HUES6 (cell line): ENCODE measurements around the gene HOXA13.

Experiments
- H3K27ac ChIP-seq: 2 replicates; pipeline ENCODE4 v1.7.0; 2013; ENCODE audit warnings: low read depth, mild to moderate bottlenecking, low read length, inconsistent platforms
- H3K27me3 ChIP-seq: 2 replicates; pipeline ENCODE4 v1.6.1; 2013; ENCODE audit warnings: low read length; ENCODE audit not compliant: control insufficient read depth, insufficient read depth
- H3K36me3 ChIP-seq: 2 replicates; pipeline ENCODE4 v1.6.1; 2013; ENCODE audit warnings: low read length; ENCODE audit not compliant: control insufficient read depth, insufficient read depth
- H3K4me1 ChIP-seq: 2 replicates; pipeline ENCODE4 v1.6.1; 2013; ENCODE audit warnings: low read length; ENCODE audit not compliant: control insufficient read depth, insufficient read depth
- H3K4me3 ChIP-seq: 2 replicates; pipeline ENCODE4 v1.5.1; 2013; ENCODE audit warnings: low read depth, low read length
- H3K9ac ChIP-seq: one replicate; pipeline ENCODE4 v1.6.1; 2013; ENCODE audit warnings: mild to moderate bottlenecking, low read length
- H3K9me3 ChIP-seq: 2 replicates; pipeline ENCODE4 v1.6.1; 2013; ENCODE audit warnings: low read depth, low read length; ENCODE audit not compliant: control insufficient read depth, insufficient read depth

The HOXA13 gene

GRCh38 chr7:27157702-27158431 is 42.0 kb downstream of the HOXA13 start:
- Histone ChIP-seq H3K9me3 (no peaks in the 10 kb centered on the region; the same call in 1 of the 2 replicates), H3K27ac (no peak overlapping the region), H3K27me3 (peaks cover 100% of the 10 kb centered on the region), H3K4me1 (peaks cover 14% of the 10 kb centered on the region; the same call in 1 of the 2 replicates), H3K4me3 (no peak overlapping the region), H3K9ac (no peak overlapping the region), H3K36me3 (no peaks in the 10 kb centered on the region)

GRCh38 chr7:27156916-27157701 is 42.8 kb downstream of the HOXA13 start:
- Histone ChIP-seq H3K27me3 (peaks cover 100% of the 10 kb centered on the region), H3K27ac (no peak overlapping the region), H3K9ac (peak overlapping the region; percentile 66), H3K4me1 (peaks cover 14% of the 10 kb centered on the region; the same call in 1 of the 2 replicates), H3K36me3 (no peaks in the 10 kb centered on the region), H3K9me3 (no peaks in the 10 kb centered on the region; the same call in 1 of the 2 replicates), H3K4me3 (peak overlapping the region; percentile 37; the same call in 1 of the 2 replicates)

GRCh38 chr7:27156508-27156898 is 43.4 kb downstream of the HOXA13 start, which contains the start of gene HOXA7:
Gene HOXA7 (minus strand): TSS chr7:27156675. CDS start chr7:27156545, 130 bp downstream.
- H3K9ac ChIP-seq, result peak within 1 kb of the TSS; percentile 75
- H3K27me3 ChIP-seq, result peaks cover 100% of the 10 kb centered on the region

GRCh38 chr7:27155816-27156507 is 43.9 kb downstream of the HOXA13 start:
- peak overlapping the region; percentile 59 for H3K4me3 ChIP-seq
- H3K27me3 ChIP-seq, result peaks cover 100% of the 10 kb centered on the region
- no peak overlapping the region for H3K27ac ChIP-seq

More at GRCh38 chr7:27156508-27156898, 43.4 kb downstream of the HOXA13 start, which contains the start of gene HOXA7:
- H3K4me1 ChIP-seq, result peaks cover 19% of the 10 kb centered on the region; the same call in 1 of the 2 replicates
- H3K27ac ChIP-seq, result no peak within 1 kb of the TSS
- H3K9me3 ChIP-seq, result no peaks in the 10 kb centered on the region; the same call in 1 of the 2 replicates
- no peaks in the 10 kb centered on the region for H3K36me3 ChIP-seq
- peak within 1 kb of the TSS; percentile 59 for H3K4me3 ChIP-seq

GRCh38 chr7:27154901-27155815 is 44.7 kb downstream of the HOXA13 start:
- H3K9ac ChIP-seq, result peak overlapping the region; percentile 75
- peaks cover 100% of the 10 kb centered on the region for H3K27me3 ChIP-seq
- no peak overlapping the region for H3K27ac ChIP-seq
- H3K36me3 ChIP-seq, result no peaks in the 10 kb centered on the region
- no peaks in the 10 kb centered on the region; the same call in 1 of the 2 replicates for H3K9me3 ChIP-seq
- H3K4me1 ChIP-seq, result peaks cover 20% of the 10 kb centered on the region; the same call in 1 of the 2 replicates
- peak overlapping the region; percentile 59 for H3K4me3 ChIP-seq

More at GRCh38 chr7:27155816-27156507, 43.9 kb downstream of the HOXA13 start:
- Histone ChIP-seq H3K36me3 (no peaks in the 10 kb centered on the region), H3K4me1 (peaks cover 22% of the 10 kb centered on the region; the same call in 1 of the 2 replicates), H3K9me3 (no peaks in the 10 kb centered on the region; the same call in 1 of the 2 replicates), H3K9ac (peak overlapping the region; percentile 75)

GRCh38 chr7:27154369-27154768 is 45.5 kb downstream of the HOXA13 start:
- peak overlapping the region; percentile 75 for H3K9ac ChIP-seq
- no peak overlapping the region for H3K4me3 ChIP-seq
- peaks cover 100% of the 10 kb centered on the region for H3K27me3 ChIP-seq
- H3K36me3 ChIP-seq, result no peaks in the 10 kb centered on the region
- H3K9me3 ChIP-seq, result no peaks in the 10 kb centered on the region; the same call in 1 of the 2 replicates
- H3K27ac ChIP-seq, result no peak overlapping the region
- H3K4me1 ChIP-seq, result peaks cover 20% of the 10 kb centered on the region; the same call in 1 of the 2 replicates

GRCh38 chr7:27153526-27153925 is 46.4 kb downstream of the HOXA13 start:
- Histone ChIP-seq H3K27me3 (peaks cover 100% of the 10 kb centered on the region), H3K9me3 (no peaks in the 10 kb centered on the region; the same call in 1 of the 2 replicates), H3K4me3 (no peak overlapping the region), H3K36me3 (no peaks in the 10 kb centered on the region), H3K4me1 (peaks cover 20% of the 10 kb centered on the region; the same call in 1 of the 2 replicates), H3K27ac (no peak overlapping the region), H3K9ac (peak overlapping the region; percentile 45)

GRCh38 chr7:27152816-27153442 is 47.0 kb downstream of the HOXA13 start:
- H3K9ac ChIP-seq, result peak overlapping the region; percentile 57
- no peak overlapping the region for H3K27ac ChIP-seq
- peaks cover 100% of the 10 kb centered on the region for H3K27me3 ChIP-seq
- H3K4me1 ChIP-seq, result peaks cover 24% of the 10 kb centered on the region; the same call in 1 of the 2 replicates
- no peaks in the 10 kb centered on the region for H3K36me3 ChIP-seq
- no peaks in the 10 kb centered on the region; the same call in 1 of the 2 replicates for H3K9me3 ChIP-seq
- H3K4me3 ChIP-seq, result peak overlapping the region; percentile 59; the same call in 1 of the 2 replicates

GRCh38 chr7:27151931-27152815 is 47.7 kb downstream of the HOXA13 start, which contains the start of gene HOXA3:
Gene HOXA3 (minus strand): TSS chr7:27152583. CDS start chr7:27110640, 41,943 bp downstream.
- Histone ChIP-seq H3K9me3 (no peaks in the 10 kb centered on the region; the same call in 1 of the 2 replicates), H3K4me1 (peaks cover 29% of the 10 kb centered on the region; the same call in 1 of the 2 replicates), H3K27me3 (peaks cover 100% of the 10 kb centered on the region), H3K36me3 (no peaks in the 10 kb centered on the region), H3K27ac (no peak within 1 kb of the TSS), H3K9ac (peak within 1 kb of the TSS; percentile 57), H3K4me3 (peak within 1 kb of the TSS; percentile 59)
